NCI-H69 (cell line): Measurements from ENCODE around the gene ST3GAL6.
"Not testable (repeated sequence)": the region's sequence is repeated elsewhere in the genome, so short reads cannot be mapped to it uniquely, and the experiment has no call there.

Source experiments
- DNase-seq: peaks from one replicate; lab custom pipeline; 2025; lab: John Stamatoyannopoulos, UW

Gene ST3GAL6

DNA sequence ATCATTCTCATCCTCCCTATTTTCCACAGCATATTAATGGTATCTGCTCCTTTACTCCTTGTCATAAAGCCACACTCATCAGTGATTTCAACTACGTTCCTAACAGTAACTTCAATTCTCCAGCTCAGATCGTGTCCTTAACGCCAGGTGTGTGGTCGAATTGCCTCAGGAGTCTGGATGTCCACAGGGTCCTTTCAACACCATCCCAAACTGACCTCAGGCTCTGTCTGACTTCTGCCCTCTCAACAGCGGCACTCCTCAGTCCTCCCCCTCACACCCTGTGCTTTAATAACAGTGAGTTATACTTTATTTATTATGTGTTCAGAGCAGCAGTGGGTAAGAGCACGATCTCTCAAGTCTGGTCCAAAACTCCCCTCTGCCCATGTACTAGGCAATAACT is 42.4 kb downstream of the ST3GAL6 start:
- no peak for DNase-seq

DNA sequence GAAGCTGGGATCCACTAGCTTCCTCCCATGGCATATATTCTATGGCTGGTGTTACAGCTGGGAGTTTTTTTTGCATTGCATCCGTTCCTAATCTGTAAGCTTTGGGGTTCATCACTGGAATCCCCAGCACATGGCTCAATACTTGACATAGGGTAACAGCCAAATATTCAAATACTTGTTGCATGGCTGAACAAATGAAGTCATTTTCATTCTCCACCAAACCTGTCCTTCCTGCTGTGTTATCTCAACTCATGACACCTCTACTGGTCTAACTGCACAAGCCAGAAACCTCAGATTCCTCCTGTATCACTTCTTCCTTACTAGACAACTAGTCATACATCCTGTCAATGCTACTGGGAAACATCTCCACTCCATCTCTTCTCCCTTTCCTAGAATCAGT is 43.4 kb downstream of the ST3GAL6 start:
- no peak for DNase-seq

DNA sequence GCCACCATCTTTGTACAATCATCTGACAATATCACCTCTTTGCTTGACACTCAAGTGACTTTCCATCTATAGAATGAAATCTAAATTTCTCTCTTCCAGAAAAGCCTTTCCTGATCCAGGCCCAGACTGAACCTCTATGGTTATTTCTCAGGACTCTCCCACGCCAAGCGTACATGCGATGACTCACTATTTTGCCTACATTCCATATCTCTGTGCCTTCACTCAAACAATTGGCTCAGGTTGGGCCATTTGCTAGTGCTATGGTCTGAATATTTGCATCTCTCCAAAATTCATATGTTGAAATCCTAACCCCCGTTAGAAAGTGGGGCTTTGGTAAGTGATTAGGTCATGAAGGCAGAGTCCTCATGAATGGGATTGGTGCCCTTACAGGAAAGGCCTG is 43.9 kb downstream of the ST3GAL6 start:
- no peak for DNase-seq

DNA sequence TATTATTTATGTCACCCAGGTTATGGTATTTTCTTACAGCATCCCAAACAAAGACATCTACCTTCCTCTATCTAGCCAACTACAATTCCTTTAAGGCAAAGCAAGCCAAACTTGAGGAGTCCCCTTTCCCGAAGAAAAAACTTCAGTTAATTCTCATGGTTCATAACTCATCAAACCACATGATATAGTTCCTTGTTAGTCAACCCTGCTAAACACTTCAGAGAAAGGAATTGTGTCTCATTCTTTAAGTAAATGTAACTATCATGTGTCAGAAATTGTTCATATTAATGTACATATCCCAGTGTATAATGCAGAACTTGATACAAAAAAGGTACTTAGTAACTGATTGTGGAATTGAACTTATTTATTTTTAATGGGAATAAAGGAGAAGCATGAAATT is 44.4 kb downstream of the ST3GAL6 start:
- no peak for DNase-seq

DNA sequence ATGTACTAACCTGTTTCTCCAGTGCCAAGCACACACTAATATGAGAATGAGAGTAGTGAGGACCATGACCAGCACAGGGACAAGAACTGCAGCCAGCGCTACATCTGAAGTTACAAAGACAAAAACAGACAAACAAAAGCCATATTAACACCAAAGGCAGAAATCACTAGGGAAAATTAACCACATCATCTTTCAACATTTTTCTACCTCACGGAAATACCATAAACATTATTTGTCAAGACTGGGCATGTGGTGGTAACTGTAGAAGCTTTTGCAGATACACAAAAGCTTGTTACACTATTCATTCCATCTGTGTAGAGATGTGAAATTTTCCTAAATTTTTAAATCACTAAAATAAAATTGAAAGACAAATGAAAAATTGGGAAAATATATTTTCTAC is 44.9 kb downstream of the ST3GAL6 start:
- no peak for DNase-seq

DNA sequence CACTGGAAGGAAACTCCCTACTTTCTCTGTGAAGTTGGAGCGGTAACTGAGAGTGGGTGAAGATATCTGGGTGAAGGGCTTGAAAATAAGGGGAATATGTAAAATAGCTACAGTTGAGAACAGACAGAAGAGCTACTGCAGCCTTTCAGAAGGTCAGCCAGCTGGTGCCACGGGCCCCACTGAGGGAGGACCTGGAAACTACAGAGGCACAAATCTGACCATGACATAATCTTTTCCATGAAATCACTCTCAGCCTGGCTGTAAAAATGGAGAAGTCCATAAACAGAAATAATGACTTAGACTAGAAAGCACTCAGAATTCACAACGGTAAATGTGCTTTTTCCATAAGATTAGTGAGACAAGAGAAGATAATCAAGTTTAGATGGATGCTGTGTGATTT is 46.4 kb downstream of the ST3GAL6 start:
- no peak for DNase-seq

DNA sequence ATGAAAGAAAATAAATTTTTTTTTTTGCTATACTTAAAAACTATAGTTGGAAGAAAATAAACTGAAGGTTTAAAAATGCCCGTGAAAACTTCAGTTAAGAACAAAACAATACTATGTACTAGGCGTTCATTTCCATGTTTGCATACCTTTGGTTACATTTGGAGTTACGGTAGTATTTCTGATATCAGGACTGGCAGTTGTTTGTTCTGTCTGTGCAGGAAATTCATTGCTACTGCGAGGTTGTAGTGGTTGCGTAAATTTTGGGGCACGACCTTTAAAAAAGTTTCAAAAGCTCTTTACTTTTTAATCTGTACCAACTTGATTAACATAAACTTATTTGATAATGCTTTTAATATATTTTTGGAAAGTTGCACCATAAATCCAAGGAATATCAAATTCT is 47.9 kb downstream of the ST3GAL6 start:
- no peak for DNase-seq

DNA sequence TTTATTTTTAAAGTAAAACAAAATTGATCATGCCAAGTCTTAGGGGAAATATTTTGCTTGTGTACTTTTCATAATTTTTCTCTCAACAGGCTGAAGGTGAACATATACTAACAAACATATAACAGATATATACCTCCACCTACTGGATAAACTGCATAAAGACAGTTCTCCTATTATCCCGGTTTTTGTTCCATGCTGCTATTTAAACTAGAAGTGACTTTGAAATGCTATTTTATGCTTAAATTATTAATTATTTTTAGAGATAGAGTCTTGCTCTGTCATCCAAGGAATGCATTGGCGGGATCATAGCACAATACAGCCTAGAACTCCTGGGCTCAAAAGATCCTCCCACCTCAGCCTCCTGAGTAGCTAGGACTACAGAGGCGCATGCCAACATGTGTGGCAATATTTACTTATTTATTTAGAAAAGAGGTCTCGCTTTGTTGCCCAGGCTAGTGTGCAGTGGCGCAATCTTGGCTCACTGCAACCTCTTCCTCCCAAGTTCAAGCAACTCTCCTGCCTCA is 49.8 kb downstream of the ST3GAL6 start:
- DNase-seq = peak; percentile 7

DNA sequence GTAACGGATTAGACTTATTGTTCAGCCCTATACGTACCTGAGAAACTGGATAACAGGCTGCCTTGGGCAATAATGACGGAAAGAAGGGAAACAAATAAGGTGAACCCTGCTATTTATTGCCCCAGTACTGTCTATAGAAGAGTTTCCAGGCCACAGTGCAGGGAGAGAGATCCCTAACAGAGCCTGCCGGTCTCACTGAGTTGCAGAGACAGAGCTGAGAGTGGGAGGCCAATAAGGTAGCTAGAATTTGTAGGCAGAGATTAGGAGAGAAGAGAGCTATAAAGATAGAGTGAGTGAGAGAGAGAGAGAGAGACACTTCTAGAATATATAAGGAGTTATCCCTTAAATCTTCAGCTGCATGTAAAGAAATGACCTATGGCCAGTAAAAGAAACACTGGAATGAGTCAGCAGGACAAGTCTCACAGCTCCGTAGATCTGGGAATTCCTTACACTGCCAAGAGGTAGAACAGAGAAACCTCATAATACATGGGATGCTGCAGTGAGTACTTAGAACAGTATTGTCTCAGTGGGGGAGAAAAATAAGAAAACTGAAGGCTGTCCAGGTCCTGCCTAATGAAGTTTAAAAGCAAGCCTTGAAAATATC is 51.8 kb downstream of the ST3GAL6 start:
- DNase-seq = no peak

DNA sequence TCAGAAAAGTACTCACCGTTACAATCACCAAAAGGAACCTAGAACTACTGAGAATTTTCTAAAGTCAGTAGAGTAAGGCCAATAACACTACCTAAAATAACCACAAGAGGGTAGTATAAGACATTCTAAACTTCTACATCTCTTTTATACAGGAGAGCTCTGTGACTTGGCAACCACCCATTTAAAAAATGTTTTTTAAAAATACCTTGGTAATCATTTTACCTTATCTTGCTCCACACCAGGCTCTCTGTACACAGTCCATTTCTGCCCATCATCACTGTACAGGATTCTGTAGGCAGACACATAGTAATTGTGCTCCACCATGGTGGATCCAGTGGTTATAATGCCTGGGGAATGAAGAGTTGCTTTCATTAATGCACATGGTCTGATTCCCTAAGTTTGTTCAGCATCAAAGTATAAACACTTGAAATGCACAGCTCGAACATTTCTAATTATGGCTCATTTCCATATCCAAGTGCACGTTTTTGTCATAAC is 54.5 kb downstream of the ST3GAL6 start:
- peak; percentile 11 for DNase-seq

DNA sequence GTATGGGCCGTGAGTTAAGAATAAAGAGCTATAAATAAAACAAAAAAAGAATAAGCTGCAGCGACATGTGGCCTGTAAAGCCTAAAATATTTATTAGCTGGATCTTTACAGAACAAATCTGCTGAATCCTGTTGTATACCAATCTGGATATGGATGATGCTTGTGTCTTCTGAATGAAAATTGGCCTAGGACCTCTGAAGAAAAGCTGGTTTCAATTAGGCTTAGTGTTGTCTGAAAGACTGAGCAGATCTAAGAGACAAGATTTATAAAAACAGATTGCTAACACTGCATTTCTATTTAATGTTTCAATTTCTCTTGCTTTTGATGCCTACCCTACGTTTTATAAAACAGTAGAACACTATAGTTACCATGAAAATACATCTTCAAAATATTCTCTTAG is 57.9 kb downstream of the ST3GAL6 start:
- DNase-seq = no peak

DNA sequence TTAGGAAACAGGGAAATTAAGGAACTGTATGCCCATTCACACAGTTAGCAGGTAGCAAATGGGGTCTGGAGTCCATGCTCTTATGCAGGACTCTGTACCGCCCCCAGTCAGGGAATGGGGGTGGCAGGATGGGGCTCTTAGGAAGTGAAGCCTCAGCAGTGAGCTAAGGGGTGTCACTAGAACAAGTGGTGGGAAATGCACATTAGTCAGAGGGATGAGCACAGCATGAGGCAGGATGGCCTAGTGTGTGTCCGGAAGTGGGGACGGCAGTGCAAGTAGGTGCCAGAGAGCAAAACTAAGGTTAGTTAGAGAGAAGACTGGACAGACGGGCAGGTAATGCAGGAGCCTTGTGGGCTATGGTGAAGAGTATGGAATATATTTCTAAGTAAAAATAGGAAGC is 60.7 kb downstream of the ST3GAL6 start:
- DNase-seq = no peak

DNA sequence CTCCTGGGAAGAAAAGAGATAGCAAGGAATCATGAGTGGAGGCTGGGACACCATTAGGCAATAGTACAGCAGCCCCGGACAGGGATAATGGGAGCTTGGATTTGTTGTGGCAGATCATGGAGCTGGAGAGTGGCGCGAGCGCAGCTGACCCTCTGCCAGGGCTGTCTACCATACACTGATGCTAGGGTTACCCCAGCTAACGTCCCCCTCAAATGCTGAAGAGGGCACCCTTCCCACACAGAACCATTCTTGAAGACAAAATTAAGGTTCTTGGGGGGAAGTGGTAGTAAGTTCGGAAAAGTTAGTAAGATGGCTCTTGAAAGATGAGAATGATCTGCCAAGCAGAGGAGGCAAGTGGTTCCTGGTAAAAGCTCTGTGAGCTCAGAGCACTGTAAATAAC is 61.1 kb downstream of the ST3GAL6 start:
- no peak for DNase-seq

DNA sequence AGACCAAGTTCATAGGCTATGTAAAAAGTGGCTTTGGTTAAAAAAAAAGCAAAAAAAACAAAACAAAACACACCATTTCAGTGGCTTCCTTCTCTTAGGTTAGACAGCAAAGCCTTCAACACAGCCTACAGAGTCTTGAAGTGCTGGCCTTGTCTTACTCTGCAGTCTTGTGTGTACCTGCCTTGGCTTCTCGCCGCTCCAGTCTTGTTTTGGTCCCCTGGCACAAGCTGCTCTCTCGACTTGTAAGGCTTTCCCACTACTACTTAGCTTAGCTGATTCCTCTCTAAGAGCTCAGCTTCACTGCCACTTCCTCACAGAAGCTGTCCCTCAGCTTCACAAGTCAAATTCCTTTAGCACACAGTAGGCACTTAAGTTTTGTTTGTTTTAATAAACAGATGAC is 63.0 kb downstream of the ST3GAL6 start:
- peak; percentile 0 for DNase-seq

DNA sequence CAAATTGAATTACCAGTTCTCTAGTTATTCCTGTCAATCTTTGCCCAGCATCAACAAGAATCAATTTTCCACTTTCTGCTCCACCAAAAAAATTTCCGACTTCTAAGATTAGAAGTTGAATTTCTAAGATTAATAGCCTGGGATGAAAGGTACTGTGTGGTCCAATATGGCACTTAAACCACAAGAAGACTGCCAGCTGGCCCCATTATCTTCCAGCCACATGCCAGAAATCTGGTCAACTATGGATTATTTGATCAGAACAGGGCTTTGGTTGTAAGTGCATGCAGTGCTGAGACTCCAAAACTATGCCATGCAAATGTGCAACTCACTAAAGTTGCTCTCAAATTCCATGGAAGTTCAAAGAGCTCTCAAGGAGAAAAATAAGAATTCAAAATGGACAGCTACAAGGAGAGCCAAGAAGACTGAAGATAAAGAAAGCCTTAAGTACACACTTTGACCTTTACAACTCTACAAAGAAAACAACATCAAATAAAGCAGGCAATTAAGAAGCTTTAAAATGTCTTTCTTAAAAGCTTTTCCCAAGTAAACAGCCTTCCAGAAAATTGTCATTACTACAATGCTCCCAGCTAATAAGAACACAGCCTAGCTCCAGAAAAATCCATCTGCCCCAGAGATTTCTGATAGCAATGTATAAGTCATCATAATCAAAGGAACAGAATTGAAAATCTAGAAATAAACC is 64.2 kb downstream of the ST3GAL6 start:
- no peak for DNase-seq

DNA sequence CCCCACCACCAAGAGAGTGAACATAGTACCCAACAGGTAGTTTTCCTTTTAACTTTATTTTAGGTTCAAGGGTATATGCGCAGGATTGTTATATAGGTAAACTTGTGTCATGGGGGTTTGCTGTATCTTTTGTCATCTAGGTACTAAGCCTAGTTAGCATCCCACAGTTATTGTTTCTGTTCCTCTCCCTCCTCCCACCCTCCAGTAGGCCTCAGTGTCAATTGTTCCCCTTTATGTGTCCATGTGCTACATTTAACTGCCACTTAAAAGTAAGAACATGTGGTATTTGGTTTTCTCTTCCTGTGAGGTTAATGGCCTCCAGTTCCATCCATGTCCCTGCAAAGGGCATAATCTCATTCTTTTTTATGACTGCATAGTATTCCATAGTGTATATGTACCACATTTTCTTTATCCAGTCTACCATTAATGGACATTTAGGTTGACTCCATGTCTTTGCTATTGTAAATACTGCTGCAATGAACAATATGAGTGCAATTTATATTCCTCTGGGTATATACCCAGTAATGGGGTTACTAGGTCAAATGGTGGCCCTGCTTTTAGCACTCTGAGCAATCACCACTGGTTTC is 66.2 kb downstream of the ST3GAL6 start:
- no peak for DNase-seq

DNA sequence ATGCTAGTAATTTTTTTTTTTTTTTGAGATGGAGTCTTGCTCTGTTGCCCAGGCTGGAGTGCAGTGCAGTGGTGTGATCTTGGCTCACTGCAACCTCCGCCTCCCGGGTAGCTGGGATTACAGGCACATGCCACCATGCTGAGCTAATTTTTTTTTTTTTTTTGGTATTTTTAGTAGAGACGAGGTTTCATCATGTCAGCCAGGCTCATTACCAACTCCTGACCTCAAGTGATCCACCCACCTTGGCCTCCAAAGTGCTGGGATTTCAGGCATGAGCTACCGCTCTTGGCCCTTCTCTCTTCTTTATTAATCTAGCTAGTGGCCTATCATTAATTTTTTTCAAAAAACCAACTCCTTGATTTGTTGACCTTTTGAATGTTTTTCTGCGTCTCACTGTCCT is 67.9 kb downstream of the ST3GAL6 start:
- DNase-seq = not testable (repeated sequence)

DNA sequence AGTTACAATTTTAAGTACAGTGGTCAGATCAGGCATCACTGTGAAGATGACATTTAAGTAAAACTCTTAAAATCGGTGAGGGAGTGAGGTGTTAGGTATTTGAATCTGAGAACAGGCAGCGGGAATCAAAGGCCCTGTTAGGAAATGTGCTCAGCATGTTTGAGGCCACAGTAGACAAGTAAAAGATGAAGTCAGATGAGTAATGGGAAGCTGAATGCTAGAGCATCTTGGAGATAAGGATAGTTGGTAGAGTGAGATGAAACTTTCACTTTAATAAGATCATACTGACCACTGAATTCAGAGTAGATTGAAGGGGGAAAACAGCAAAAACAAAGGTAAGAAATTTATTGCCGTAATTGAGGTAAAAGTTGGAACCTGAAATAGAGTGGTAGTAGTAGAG is 76.7 kb downstream of the ST3GAL6 start:
- DNase-seq = no peak

DNA sequence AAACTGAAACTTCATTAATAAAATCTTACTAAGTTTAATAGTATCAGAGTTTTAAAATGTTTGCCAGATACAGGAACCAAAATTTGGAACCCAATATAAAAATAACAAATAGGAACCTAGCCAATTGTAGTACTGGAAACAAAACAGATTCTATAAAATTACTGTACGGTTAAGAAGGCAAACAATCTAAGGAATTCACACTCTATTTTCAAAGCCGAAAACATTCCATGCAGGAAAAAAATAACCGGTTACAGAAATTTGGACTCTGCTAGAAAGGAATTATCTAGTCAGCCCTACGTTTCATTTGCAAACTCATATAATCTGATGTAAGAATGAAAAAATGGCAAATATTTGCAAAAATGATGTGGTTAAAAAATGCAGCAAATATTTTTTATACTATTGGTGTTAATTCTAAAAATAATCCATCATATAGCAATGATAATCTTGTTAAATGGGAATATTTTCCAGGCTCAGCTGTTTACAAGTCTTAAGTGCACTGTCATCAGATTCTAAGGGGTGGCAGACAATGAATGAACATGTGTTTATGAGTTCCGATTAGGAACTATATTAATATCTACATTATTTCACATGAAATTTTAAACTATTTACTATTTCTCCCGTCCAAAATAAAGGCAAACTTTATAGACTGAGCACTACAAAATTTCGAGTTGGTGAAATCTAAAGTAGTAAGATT is 80.3 kb downstream of the ST3GAL6 start:
- DNase-seq = no peak
